GM15510 (cell line): ENCODE data around the gene SAE1.
A peak's percentile ranks its signal among the peaks of the same experiment; 100 is the strongest.

Experiments
- POLR2A ChIP-seq: IDR thresholded peaks from 3 replicates; pipeline ENCODE4 v1.6.1; 2011; ENCODE audit warnings: borderline replicate concordance; ENCODE audit not compliant: insufficient read length; ENCODE audit errors: extremely low read depth

SAE1 gene

GRCh38 chr19:47102346-47103060 lies 28.1 kb upstream of the SAE1 start:
- no peak for TF ChIP-seq POLR2A

DNA sequence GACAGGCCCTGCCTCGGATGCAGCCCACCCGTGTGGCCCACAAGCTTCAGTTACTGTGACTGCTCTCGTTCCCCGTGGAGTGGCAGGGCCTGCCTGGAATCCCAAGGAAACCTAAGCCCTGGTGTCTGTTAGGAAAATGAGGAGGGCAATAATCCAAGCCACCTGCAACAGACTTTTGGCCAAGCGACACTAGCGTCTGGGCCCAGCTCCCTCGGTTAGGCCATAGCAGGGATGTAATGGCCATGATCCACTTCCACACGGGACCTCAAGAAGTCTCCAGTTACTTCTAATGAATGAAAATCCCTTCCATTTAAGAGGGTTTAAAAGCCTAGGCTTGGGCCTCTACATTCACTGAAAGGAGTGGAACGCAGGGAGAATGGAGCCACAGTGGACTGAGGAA lies 26.0 kb upstream of the SAE1 start:
- TF ChIP-seq POLR2A = no peak

- no peak for TF ChIP-seq POLR2A
Observed at GRCh38 chr19:47105874-47106273, 24.8 kb upstream of the SAE1 start.

GRCh38 chr19:47106821-47107201 lies 23.8 kb upstream of the SAE1 start:
- TF ChIP-seq POLR2A = no peak

DNA sequence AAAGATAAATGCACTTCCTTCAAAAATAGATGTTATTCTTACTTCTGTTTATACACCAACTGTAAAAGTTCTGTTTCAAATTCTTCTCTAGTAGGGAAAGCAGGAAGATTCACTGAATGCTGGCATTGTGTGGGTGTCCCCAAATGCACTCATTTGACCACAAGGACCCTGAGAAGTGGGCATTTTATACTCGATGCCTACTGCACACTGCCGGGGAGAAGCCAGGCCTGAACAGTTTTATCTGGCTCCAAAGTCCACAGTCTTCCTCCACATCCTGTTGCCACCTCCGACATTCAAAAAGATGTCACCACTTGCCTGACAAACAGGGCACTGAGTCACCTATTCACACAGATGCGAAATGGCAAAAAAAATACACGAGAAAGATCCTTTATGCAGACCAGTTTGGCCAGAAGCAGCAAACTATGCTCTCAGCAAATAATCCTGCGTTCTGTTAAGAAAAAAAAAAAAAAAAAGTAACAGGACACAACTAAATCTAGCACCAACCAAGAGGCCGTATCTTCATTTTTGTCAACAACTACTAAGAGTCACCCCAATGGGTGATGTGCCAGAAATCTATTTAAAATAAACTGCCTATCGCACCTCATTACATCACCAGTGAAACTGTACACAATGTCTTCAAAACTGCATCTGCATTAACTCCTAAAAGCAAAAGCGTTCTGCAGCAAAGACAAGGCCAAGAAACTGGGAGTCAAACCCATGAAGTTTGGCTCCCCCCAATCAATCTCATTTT lies 23.3 kb upstream of the SAE1 start:
- TF ChIP-seq POLR2A = no peak

GRCh38 chr19:47107953-47108746 lies 22.5 kb upstream of the SAE1 start:
- TF ChIP-seq POLR2A = no peak

DNA sequence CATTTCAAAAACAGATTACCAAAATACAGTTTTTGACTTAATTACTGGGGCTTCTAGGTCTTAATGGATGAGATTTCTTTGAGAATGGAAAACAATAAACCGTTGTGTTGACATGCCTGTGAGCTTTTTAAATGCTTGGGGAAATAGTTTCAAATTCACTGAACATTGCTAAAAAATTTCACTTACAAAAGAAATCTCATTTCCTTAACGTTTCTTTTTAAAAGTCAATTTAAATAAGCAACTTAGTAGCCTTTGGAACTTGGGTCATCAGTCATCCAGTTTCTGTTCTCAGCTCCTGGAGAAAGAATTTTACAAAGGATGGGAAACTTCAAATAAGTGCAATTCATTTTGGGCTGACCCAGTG lies 21.5 kb upstream of the SAE1 start:
- no peak for TF ChIP-seq POLR2A

DNA sequence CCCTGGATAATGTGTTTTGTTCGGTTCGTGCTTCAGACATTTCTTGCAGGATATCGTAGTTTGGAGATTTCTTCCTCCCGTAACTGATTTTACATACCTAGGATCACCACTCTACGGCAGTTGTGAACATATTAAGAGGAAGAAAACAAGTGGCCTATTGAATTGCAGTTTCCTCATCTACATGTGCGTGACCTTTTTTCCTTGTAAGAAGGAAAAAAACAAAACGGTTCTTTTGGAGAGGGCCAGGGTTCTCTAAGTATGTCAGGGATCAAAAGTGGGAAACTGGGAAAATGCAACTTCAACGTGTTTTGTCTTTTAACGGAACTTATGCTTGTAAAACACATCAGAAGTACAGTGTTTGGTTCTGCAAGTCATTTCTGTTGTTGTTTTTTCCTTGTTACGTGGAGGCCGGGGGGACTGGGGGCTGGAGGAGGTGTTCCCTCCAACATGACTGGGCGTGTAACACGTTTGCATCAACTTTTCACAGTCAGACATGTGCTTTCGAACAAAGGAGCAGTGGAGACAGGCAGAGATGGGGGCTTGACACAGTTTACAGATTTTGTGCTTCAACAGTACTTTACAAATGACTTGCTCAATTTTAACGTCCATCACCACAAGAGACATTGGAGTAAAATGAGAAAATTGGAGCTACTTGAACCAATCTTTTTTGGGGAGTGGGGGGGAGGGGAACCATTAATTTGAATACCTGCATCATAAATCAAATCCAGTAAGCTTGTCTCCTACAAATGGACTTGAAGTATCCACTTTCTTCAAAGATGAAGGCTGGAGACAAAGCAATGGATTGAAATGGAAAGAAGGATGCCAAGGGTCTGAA lies 20.9 kb upstream of the SAE1 start:
- TF ChIP-seq POLR2A = peak; percentile 52

DNA sequence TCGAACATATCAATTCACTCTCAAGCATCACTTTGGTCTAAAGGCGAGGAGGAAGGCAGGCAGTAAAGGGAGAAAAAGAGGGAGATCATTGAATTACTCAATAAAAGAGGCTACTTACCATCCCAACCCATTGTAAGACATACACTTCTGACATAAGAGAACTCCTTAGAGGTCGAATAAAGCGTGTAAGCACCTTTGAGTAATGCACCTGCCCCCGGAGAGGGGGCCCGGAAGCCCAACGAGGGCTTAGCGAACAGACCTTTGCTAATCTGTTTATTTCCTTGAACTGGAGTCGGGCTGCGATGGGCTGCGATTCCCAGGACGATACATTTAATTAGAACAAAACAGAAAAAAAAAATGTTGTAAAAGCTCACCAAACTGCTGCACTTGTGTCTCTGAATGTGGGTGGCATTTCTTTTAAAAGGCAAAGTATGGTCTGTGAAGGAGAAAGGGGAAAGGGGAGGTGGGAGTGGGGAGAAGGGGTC lies 20.1 kb upstream of the SAE1 start:
- no peak for TF ChIP-seq POLR2A

DNA sequence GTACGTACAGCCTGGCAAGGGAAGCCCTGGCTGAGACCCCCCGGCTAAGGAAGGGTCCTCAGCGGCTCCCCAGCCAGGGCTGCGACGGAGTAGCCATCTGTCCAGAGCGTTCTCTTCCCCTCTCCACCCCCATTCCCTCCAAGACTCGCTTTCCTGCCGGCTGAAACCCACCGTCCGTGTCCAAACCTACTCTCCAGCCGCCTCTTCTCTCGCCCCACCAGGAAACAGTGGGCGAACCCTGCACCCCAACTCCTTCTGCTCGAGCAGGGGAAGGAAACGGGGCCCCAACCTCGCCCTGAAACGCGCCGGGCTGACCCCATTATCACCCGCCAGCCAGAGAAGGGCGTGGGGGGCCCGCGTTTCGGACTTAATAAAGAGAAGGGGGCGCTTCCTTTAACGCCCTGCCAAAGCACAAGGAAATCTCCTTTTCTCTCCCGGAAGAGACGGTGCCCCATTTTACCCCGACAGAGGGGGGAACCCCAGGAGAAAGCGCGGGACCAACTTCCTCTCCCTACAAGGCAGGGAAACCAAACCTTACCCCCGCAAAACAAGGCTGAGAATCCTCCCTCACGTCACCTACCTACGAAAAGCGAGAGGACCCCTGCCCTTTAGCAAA lies 19.5 kb upstream of the SAE1 start:
- TF ChIP-seq POLR2A = peak; percentile 49

DNA sequence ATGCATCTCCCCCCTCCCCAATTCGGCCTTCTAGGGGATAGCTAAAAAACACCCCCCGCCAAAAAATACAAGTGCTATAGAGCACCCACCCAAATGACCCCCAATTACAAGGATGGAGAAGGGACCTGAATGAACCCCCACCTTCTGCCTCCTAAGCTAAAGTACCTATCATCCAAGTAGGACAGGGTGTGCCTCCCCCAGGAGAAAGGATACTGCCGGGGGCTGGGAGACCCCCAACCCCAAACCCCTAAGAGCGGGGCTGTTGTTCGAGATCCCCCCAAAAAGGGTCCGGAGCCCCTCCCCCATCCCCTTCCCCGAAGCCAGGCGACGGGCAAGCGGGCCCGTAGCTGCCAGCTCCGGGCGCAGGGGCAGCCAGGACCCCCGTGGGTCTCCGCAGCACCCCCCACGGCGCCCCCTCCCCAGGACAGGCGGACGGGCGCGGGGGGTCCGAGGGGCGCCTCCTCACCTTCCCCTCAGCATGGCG lies 18.9 kb upstream of the SAE1 start:
- TF ChIP-seq POLR2A = no peak

- peak; percentile 86 for TF ChIP-seq POLR2A
Observed at GRCh38 chr19:47112166-47112996, 18.3 kb upstream of the SAE1 start.
